Cardiac muscle cell (in vitro differentiated cells and primary cell): ENCODE data around the gene MRPL14. TPM values are rescaled to one million over a fixed set of nuclear protein-coding genes. Genes with fewer than 3 reads are reported as not detected.

Source experiments
- DNase-seq, 2 donors: peaks; one replicate each; pipeline versions ENCODE4 v3.0.0 to v3.0.0-alpha.2; 2010 to 2017; ENCODE audit warnings: low read depth in 1 of 2, low spot score in 1 of 2
- H3K27ac ChIP-seq: fragments of 200-600 bp; sonication (generic); 2 replicates; pipeline ENCODE4 v1.5.1; 2016
- H3K27me3 ChIP-seq: fragments of 200-600 bp; sonication (generic); 2 replicates; pipeline ENCODE4 v1.6.0; 2016; ENCODE audit warnings: control low read depth
- H3K36me3 ChIP-seq: fragments of 200-600 bp; sonication (generic); 2 replicates; pipeline ENCODE4 v1.5.1; 2016; ENCODE audit warnings: control low read depth
- H3K4me1 ChIP-seq: fragments of 200-600 bp; sonication (generic); 2 replicates; pipeline ENCODE4 v1.8.1; 2017; ENCODE audit warnings: low read depth, mild to moderate bottlenecking, mixed run types
- H3K4me3 ChIP-seq: fragments of 200-600 bp; sonication (generic); 2 replicates; pipeline ENCODE4 v1.5.1; 2016; ENCODE audit warnings: mild to moderate bottlenecking
- H3K9me3 ChIP-seq: fragments of 200-600 bp; sonication (generic); 2 replicates; pipeline ENCODE4 v1.5.1; 2017; ENCODE audit warnings: low read depth, mild to moderate bottlenecking, control low read depth
- polyA plus RNA-seq: library from polyadenylated mRNA; unstranded; fragments of >200 nt; fragmentation: Nextera tagmentation; extraction: Ambion mirVana; gene quantifications from 2 replicates; pipeline ENCODE4 v1.2.1, GENCODE V29; 2016
- total RNA-seq: library from RNA; depleted of rRNA; stranded (reverse); fragments of >200 nt; gene quantifications from 2 replicates; pipeline ENCODE4 v1.2.3, GENCODE V29; 2016
- TF ChIP-seq, protein P1 (sequence below): IDR thresholded peaks from 2 replicates; pipeline ENCODE4 v1.5.1; 2012; ENCODE audit warnings: low read depth, mild to moderate bottlenecking, low read length

The MRPL14 gene
- total and polyA plus RNA-seq, 2 experiments from 2014 or later = 78.8 to 130 TPM

GRCh38 chr6:44131892-44132291 lies 4.6 kb upstream of the MRPL14 start:
- no peak overlapping the region for H3K27ac ChIP-seq
- no peak overlapping the region for H3K4me3 ChIP-seq
- peaks cover 20% of the 10 kb centered on the region for H3K4me1 ChIP-seq
- no peak for DNase-seq
- H3K9me3 ChIP-seq = no peaks in the 10 kb centered on the region
- H3K27me3 ChIP-seq = no peaks in the 10 kb centered on the region
- TF ChIP-seq, protein P1, sequence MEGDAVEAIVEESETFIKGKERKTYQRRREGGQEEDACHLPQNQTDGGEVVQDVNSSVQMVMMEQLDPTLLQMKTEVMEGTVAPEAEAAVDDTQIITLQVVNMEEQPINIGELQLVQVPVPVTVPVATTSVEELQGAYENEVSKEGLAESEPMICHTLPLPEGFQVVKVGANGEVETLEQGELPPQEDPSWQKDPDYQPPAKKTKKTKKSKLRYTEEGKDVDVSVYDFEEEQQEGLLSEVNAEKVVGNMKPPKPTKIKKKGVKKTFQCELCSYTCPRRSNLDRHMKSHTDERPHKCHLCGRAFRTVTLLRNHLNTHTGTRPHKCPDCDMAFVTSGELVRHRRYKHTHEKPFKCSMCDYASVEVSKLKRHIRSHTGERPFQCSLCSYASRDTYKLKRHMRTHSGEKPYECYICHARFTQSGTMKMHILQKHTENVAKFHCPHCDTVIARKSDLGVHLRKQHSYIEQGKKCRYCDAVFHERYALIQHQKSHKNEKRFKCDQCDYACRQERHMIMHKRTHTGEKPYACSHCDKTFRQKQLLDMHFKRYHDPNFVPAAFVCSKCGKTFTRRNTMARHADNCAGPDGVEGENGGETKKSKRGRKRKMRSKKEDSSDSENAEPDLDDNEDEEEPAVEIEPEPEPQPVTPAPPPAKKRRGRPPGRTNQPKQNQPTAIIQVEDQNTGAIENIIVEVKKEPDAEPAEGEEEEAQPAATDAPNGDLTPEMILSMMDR = no peak
- no peaks in the 10 kb centered on the region for H3K36me3 ChIP-seq

GRCh38 chr6:44129841-44130322 lies 2.6 kb upstream of the MRPL14 start:
- H3K9me3 ChIP-seq = no peaks in the 10 kb centered on the region
- H3K4me3 ChIP-seq = no peak overlapping the region
- peaks cover 28% of the 10 kb centered on the region for H3K4me1 ChIP-seq
- TF ChIP-seq, protein P1 = no peak
- DNase-seq = peak in 1 of 2 donors; percentile 15
- no peak overlapping the region for H3K27ac ChIP-seq
- H3K27me3 ChIP-seq = no peaks in the 10 kb centered on the region
- no peaks in the 10 kb centered on the region for H3K36me3 ChIP-seq

- DNase-seq = peak; percentile 44 to 60
- Histone ChIP-seq H3K27ac (no peak overlapping the region), H3K4me3 (peak overlapping the region; percentile 82), H3K27me3 (no peaks in the 10 kb centered on the region), H3K36me3 (no peaks in the 10 kb centered on the region), H3K9me3 (no peaks in the 10 kb centered on the region), H3K4me1 (peaks cover 34% of the 10 kb centered on the region)
- TF ChIP-seq, protein P1 = no peak
Measured at GRCh38 chr6:44128020-44128917, 1.0 kb upstream of the MRPL14 start.

DNA sequence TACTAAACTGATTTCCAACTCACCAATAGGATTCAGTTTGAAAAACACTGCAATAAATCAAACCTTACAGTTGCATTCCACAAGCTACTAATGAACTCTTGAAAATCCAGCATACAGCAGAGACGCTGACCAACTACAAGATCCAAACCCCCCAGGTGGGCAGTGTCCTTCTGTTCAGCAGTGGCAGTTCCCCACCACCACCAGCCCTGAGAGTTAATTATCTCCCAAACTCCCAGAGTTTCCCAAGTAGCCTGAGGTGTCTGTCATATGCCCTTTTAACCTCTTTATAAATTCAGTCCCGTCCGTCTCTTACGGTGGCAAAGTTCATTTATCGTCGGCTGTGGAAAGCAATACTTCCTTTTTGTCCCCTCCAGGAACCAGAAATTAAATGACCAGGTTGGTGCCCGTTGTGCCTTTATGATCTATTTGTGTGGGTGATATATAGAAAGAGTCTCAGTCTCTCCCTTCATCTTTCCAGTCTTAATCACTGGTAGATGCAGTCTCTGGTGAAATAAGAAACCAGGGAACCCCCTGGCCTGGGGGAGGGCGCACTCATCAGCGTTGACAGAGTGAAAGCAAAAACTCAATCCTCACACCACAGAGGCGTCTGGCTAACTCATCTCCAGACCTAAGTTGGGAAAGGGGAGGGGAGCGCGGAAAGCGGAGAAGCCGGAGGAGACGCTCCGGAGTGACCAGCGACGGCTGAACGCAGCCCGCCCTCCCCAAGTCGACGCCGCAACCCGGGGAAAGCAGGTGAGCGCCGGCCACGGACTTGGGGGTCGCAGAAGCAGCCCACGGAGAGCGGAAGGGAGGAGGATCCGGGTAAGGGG lies 717 bp downstream of the MRPL14 start:
- TF ChIP-seq, protein P1 = no peak
- Histone ChIP-seq H3K27me3 (no peaks in the 10 kb centered on the region), H3K4me3 (peak overlapping the region; percentile 82), H3K27ac (peak overlapping the region; percentile 96), H3K36me3 (no peaks in the 10 kb centered on the region), H3K9me3 (no peaks in the 10 kb centered on the region), H3K4me1 (peaks cover 39% of the 10 kb centered on the region)
- peak; percentile 77 to 82 for DNase-seq

- H3K4me1 ChIP-seq = peaks cover 51% of the 10 kb centered on the region
- TF ChIP-seq, protein P1 = no peak
- H3K27ac ChIP-seq = no peak overlapping the region
- H3K4me3 ChIP-seq = no peak overlapping the region
- no peaks in the 10 kb centered on the region for H3K36me3 ChIP-seq
- no peaks in the 10 kb centered on the region for H3K27me3 ChIP-seq
- DNase-seq = no peak
- no peaks in the 10 kb centered on the region for H3K9me3 ChIP-seq
Measured at GRCh38 chr6:44123544-44123943, 3.7 kb downstream of the MRPL14 start.
